Choroid plexus epithelial cell (primary cell): ENCODE measurements around the gene KREMEN1.

Source experiments
- DNase-seq: peaks from one replicate; pipeline ENCODE4 v3.0.0-alpha.2; 2010; ENCODE audit warnings: low read depth
- H3K4me3 ChIP-seq: 2 replicates; pipeline ENCODE4 v1.5.1; 2011; ENCODE audit warnings: low read depth, mild to moderate bottlenecking, control low read depth, low read length, moderate library complexity
- CTCF ChIP-seq: conservative IDR thresholded peaks from 2 replicates; pipeline ENCODE4 v1.5.1; 2011; ENCODE audit warnings: low read depth, mild to moderate bottlenecking, control low read depth, inconsistent platforms, low read length, moderate library complexity

The KREMEN1 gene

GRCh38 chr22:29148036-29148435 lies 75.2 kb downstream of the KREMEN1 start:
- H3K4me3 ChIP-seq = no peak overlapping the region
- no peak for TF ChIP-seq CTCF
- DNase-seq = no peak

- no peak overlapping the region for H3K4me3 ChIP-seq
- TF ChIP-seq CTCF = no peak
- no peak for DNase-seq
Measured at GRCh38 chr22:29148826-29149225, 76.0 kb downstream of the KREMEN1 start.

DNA sequence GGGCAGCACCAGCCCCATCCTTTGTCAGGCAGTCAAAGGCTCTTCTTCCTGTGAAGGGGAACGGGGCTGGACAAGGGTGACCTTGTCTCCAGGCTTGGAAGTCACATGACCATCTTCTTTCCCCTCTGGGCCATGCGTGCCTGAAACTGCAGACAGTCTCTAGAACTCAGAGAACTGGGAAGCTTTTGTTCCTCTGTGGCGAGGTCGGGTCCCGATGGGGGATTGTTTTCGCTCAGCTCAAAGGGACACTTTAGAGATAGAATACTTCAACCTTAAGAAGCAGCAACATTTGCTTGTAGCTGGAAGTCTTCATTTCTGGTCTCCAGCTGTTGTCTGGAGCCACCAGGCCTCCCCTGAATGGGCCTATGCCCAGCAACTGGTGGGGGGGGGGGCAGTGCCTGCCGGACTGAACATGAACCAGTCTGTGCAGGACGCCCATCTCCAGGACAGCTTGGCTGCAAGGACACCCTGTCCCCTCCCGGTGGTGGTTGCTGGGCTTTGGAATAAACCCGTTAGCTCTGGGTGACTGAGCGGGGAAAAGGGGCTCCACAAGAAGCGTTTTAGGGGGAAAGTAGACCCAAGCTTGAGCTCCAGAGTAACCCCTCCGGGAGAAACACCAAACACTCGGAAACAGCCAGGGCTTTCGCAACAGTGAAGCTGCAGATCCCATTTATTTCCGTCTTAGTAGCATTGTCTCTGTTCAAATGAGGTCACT lies 77.2 kb downstream of the KREMEN1 start:
- no peak for TF ChIP-seq CTCF
- no peak for DNase-seq
- H3K4me3 ChIP-seq = no peak overlapping the region

GRCh38 chr22:29150701-29151100 lies 77.9 kb downstream of the KREMEN1 start:
- TF ChIP-seq CTCF = no peak
- DNase-seq = no peak
- H3K4me3 ChIP-seq = no peak overlapping the region

GRCh38 chr22:29151316-29151715 lies 78.5 kb downstream of the KREMEN1 start:
- H3K4me3 ChIP-seq = no peak overlapping the region
- DNase-seq = no peak
- TF ChIP-seq CTCF = no peak

GRCh38 chr22:29152045-29152953 lies 79.5 kb downstream of the KREMEN1 start:
- no peak for TF ChIP-seq CTCF
- peak; percentile 16 for DNase-seq
- H3K4me3 ChIP-seq = no peak overlapping the region
